Measurements from ENCODE around the gene CNBD2.

DNA sequence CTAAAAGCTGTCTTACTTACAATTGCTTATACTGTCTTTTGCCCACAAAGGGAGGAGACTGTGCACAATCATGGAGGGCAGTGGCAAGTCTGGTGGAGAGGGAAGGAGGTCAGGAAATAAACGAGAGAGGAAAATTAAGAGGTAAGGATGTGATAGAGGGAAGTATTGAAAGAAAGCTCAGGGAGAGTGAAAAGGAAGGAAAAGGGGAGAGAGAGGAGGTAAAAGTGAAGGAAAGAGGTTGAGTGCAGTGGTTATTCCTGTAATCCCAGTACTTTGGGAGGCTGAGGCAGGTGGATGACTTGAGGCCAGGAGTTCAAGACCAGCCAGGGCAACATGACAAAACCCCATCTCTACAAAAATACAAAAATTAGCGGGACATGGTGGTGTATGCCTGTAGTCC is 103.5 kb downstream of the CNBD2 start:
- TF ChIP-seq EZH2 (IDR thresholded peaks at IDR 0.05; ENCODE audit: borderline replicate concordance, low read length): no peak
- TF ChIP-seq, protein P1, sequence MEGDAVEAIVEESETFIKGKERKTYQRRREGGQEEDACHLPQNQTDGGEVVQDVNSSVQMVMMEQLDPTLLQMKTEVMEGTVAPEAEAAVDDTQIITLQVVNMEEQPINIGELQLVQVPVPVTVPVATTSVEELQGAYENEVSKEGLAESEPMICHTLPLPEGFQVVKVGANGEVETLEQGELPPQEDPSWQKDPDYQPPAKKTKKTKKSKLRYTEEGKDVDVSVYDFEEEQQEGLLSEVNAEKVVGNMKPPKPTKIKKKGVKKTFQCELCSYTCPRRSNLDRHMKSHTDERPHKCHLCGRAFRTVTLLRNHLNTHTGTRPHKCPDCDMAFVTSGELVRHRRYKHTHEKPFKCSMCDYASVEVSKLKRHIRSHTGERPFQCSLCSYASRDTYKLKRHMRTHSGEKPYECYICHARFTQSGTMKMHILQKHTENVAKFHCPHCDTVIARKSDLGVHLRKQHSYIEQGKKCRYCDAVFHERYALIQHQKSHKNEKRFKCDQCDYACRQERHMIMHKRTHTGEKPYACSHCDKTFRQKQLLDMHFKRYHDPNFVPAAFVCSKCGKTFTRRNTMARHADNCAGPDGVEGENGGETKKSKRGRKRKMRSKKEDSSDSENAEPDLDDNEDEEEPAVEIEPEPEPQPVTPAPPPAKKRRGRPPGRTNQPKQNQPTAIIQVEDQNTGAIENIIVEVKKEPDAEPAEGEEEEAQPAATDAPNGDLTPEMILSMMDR (conservative IDR thresholded peaks at IDR 0.05 in 1 of 2, IDR thresholded peaks at IDR 0.05 in 1 of 2; ENCODE audit: extremely low read depth in 1 of 2, insufficient read depth in 1 of 2, low read depth in 1 of 2, low read length in 2 of 2): no peak
